Measurements from ENCODE around the gene NEUROD4.

NEUROD4 gene

DNA sequence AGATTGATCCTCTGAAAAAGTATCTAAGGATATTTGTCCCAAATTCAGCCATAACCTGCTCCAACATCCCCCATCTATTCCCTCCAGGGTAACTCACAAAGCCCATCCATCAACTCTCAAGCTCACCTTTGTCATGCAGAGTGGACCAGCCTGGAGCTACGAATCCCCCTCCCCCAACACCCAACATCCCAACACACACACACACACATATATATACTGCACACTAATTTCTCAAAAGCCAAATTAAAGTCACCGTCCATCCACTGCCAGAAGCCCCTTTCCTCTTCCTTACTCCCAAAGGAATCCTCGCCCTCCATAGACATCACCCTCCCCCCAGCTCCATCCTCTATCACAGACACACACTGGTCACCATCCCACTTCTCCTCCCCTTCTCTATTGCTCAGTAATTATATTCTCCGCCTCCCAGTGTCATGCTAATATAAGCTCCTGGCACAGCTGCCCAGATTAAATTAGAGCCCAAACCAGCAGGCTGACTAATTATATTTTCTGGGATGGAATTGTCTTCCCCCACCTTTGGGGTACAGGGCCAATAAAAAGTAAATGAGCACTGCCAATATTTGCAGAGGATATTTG, 21.7 kb upstream of the NEUROD4 start:
- DNase-seq (ENCODE audit: low read depth), result no peak
- no peak overlapping the region for H3K4me3 ChIP-seq (ENCODE audit: low read length)
- TF ChIP-seq, protein P1, sequence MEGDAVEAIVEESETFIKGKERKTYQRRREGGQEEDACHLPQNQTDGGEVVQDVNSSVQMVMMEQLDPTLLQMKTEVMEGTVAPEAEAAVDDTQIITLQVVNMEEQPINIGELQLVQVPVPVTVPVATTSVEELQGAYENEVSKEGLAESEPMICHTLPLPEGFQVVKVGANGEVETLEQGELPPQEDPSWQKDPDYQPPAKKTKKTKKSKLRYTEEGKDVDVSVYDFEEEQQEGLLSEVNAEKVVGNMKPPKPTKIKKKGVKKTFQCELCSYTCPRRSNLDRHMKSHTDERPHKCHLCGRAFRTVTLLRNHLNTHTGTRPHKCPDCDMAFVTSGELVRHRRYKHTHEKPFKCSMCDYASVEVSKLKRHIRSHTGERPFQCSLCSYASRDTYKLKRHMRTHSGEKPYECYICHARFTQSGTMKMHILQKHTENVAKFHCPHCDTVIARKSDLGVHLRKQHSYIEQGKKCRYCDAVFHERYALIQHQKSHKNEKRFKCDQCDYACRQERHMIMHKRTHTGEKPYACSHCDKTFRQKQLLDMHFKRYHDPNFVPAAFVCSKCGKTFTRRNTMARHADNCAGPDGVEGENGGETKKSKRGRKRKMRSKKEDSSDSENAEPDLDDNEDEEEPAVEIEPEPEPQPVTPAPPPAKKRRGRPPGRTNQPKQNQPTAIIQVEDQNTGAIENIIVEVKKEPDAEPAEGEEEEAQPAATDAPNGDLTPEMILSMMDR (IDR thresholded peaks at IDR 0.05; ENCODE audit: insufficient read depth, low read depth, low read length, missing control alignments), result no peak

GRCh38 chr12:54998958-54999510, 20.7 kb upstream of the NEUROD4 start:
- H3K4me3 ChIP-seq (ENCODE audit: low read length), result no peak overlapping the region
- no peak for DNase-seq (ENCODE audit: low read depth)
- TF ChIP-seq, protein P1 (IDR thresholded peaks at IDR 0.05; ENCODE audit: insufficient read depth, low read depth, low read length, missing control alignments), result no peak

DNA sequence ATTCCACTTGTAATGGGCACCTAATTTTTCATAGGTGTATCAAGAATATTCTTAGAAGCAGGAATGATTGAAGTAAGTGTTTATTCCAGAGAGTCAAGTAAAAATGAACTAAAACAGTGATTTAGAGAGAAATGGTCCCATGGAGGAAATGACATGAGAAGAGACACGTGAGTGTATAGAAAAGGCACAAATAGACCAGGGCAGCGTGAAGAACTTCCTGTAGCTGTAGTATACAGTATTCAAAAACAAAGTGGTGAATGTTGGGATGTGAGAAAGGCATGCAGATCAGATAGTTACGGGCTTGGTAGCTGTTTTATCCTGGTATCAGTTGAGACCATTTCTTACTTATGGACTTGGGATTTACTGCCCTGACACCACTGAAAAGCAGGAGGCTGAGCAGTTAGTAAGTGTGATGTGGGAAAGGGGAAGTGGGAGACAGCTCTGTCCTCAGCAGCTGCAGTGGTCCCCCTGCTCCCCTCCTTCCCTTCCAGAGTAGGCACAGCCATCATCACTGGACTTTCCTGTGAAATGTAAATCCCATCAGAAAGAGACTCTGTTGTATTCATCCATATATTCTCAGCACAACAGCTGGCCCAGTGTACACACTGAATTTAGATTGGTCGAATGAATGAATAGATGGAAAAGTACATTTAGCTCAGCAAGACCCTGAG, 18.4 kb upstream of the NEUROD4 start:
- no peak overlapping the region for H3K4me3 ChIP-seq (ENCODE audit: low read length)
- TF ChIP-seq, protein P1 (IDR thresholded peaks at IDR 0.05; ENCODE audit: insufficient read depth, low read depth, low read length, missing control alignments), result no peak
- DNase-seq (ENCODE audit: low read depth), result no peak

DNA sequence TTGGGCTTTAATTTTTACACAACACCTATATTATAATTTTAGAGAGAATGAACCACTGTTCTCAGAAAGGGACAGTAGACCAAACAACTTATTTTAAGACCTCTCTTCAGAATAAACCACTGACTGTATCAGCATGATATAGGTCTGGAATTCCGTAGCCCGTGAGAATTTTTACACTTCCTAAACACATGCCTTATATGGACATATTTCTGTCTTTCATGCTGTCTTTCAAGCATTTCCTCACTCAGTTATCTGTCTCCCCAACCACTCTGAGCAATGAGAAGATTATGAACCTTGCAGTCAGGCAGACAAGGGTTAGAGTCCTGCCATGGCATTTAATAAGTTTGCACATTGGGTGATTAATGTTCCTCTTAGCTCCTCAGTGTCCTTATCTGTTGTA, 17.4 kb upstream of the NEUROD4 start:
- TF ChIP-seq, protein P1 (IDR thresholded peaks at IDR 0.05; ENCODE audit: insufficient read depth, low read depth, low read length, missing control alignments), result no peak
- no peak overlapping the region for H3K4me3 ChIP-seq (ENCODE audit: low read length)
- DNase-seq (ENCODE audit: low read depth), result no peak

- no peak overlapping the region for H3K4me3 ChIP-seq (ENCODE audit: low read length)
- no peak for DNase-seq (ENCODE audit: low read depth)
- TF ChIP-seq, protein P1 (IDR thresholded peaks at IDR 0.05; ENCODE audit: insufficient read depth, low read depth, low read length, missing control alignments), result no peak
Observed at GRCh38 chr12:55008944-55009585, 10.7 kb upstream of the NEUROD4 start.

- no peak for DNase-seq (ENCODE audit: low read depth)
Observed at GRCh38 chr12:55017416-55017925, 2.3 kb upstream of the NEUROD4 start.

More at GRCh38 chr12:55017416-55017925, 2.3 kb upstream of the NEUROD4 start:
- H3K4me3 ChIP-seq (ENCODE audit: low read length), result no peak overlapping the region
- TF ChIP-seq, protein P1 (IDR thresholded peaks at IDR 0.05; ENCODE audit: insufficient read depth, low read depth, low read length, missing control alignments), result no peak

All from epithelial cell of esophagus (primary cell).